Esophagus muscularis mucosa (tissue), 4 donors: ENCODE results near the gene AK6. TPM values are rescaled to one million over a fixed set of nuclear protein-coding genes. Genes with fewer than 3 reads are reported as not detected.
"Not testable (repeated sequence)": the region's sequence is repeated elsewhere in the genome, so short reads cannot be mapped to it uniquely, and the experiment has no call there.

Experiments used
- DNase-seq: peaks from one replicate; pipeline ENCODE4 v3.0.0-alpha.2; 2017; ENCODE audit errors: extremely low spot score
- H3K27ac ChIP-seq, 4 donors: fragments of 200-600 bp; sonication (generic); replicated peaks in 1 of 4; 1 replicate in 3 of 4; 2 replicates in 1 of 4; pipeline ENCODE4 v1.5.1; 2016 to 2019; ENCODE audit warnings: mild to moderate bottlenecking in 1 of 4
- H3K27me3 ChIP-seq, 4 donors: fragments of 200-600 bp; sonication (generic); one replicate each; pipeline versions ENCODE4 v1.5.1 to v1.6.0; 2016 to 2019
- H3K36me3 ChIP-seq, 4 donors: fragments of 200-600 bp; sonication (generic); one replicate each; pipeline ENCODE4 v1.5.1; 2016 to 2019
- H3K4me1 ChIP-seq, 4 donors: fragments of 200-600 bp; sonication (generic); one replicate each; pipeline ENCODE4 v1.5.1; 2016 to 2019
- H3K4me3 ChIP-seq, 4 donors: fragments of 200-600 bp; sonication (generic); 1 replicate in 2 of 4; 2 replicates in 2 of 4; pipeline ENCODE4 v1.5.1; 2016 to 2019; ENCODE audit warnings: mild to moderate bottlenecking in 4 of 4, moderate library complexity in 1 of 4
- H3K9me3 ChIP-seq, 4 donors: fragments of 200-600 bp; sonication (generic); 1 replicate in 3 of 4; 2 replicates in 1 of 4; pipeline ENCODE4 v1.5.1; 2016 to 2019
- EP300 ChIP-seq: sonication (generic); formaldehyde crosslinking; IDR thresholded peaks from one replicate; pipeline ENCODE4 v1.6.1; 2017; ENCODE audit warnings: antibody characterized with exemption
- POLR2A ChIP-seq: fragments of 450-650 bp; IDR thresholded peaks from one replicate; pipeline ENCODE4 v1.6.1; 2017; ENCODE audit warnings: antibody characterized with exemption, moderate library complexity, mild to moderate bottlenecking, low read depth
- POLR2AphosphoS5 ChIP-seq, 2 donors: sonication (generic); formaldehyde crosslinking; IDR thresholded peaks; one replicate each; pipeline ENCODE4 v1.6.1; 2017; ENCODE audit warnings: antibody characterized with exemption in 2 of 2
- WGBS: methylation state at CpG from one replicate; pipeline ENCODE4 v1.1.5; 2018; 5-methylcytosine and 5-hydroxymethylcytosine counted together
- intact Hi-C: fragments of 100-400 bp; cut with DNase I; formaldehyde crosslinking; loops from one replicate; pipeline ENCODE4 v1.15.1; 2023
- total RNA-seq, 4 donors: library from RNA; depleted of rRNA; stranded (reverse); fragments of >200 nt; gene quantifications; one replicate each; pipeline versions ENCODE4 v1.1.0 to v1.2.1, GENCODE V29; 2016
- TF ChIP-seq, protein P1 (sequence below), 3 experiments: fragments of 200-600 bp in 2 of 3; fragments of 450-650 bp in 1 of 3; sonication (generic) in 2 of 3; IDR thresholded peaks; one replicate each; pipeline ENCODE4 v1.5.1; 2017 to 2019; ENCODE audit warnings: antibody characterized with exemption in 3 of 3, mild to moderate bottlenecking in 2 of 3, moderate library complexity in 1 of 3

Gene AK6
- total RNA-seq, 4 donors from 2014 or later: 16.1 to 22.0 (median 19.0) TPM

GRCh38 chr5:69341520-69342161, 27.7 kb downstream of the AK6 start:
- TF ChIP-seq POLR2AphosphoS5 (IDR thresholded peaks at IDR 0.05): no peak
- TF ChIP-seq, protein P1, sequence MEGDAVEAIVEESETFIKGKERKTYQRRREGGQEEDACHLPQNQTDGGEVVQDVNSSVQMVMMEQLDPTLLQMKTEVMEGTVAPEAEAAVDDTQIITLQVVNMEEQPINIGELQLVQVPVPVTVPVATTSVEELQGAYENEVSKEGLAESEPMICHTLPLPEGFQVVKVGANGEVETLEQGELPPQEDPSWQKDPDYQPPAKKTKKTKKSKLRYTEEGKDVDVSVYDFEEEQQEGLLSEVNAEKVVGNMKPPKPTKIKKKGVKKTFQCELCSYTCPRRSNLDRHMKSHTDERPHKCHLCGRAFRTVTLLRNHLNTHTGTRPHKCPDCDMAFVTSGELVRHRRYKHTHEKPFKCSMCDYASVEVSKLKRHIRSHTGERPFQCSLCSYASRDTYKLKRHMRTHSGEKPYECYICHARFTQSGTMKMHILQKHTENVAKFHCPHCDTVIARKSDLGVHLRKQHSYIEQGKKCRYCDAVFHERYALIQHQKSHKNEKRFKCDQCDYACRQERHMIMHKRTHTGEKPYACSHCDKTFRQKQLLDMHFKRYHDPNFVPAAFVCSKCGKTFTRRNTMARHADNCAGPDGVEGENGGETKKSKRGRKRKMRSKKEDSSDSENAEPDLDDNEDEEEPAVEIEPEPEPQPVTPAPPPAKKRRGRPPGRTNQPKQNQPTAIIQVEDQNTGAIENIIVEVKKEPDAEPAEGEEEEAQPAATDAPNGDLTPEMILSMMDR (IDR thresholded peaks at IDR 0.05): no peak
- TF ChIP-seq POLR2A: no peak
- no peak for DNase-seq
- 88% methylated on average over 4 of the region's 4 CpGs for WGBS
- Histone ChIP-seq H3K4me3 (no peak overlapping the region), H3K27ac (no peak overlapping the region), H3K4me1 (no peaks in the 10 kb centered on the region), H3K9me3 (no peaks in the 10 kb centered on the region), H3K36me3 (peaks cover 0 to 1% (median 0%) of the 10 kb centered on the region in 4 donors), H3K27me3 (no peaks in the 10 kb centered on the region)
- intact Hi-C loops: no loop called here

- 92% methylated on average over 7 of the region's 7 CpGs for WGBS
- Histone ChIP-seq H3K27me3 (no peaks in the 10 kb centered on the region), H3K27ac (no peak overlapping the region), H3K9me3 (no peaks in the 10 kb centered on the region), H3K4me1 (peaks cover 15 to 26% (median 21%) of the 10 kb centered on the region in 4 donors), H3K4me3 (no peak overlapping the region), H3K36me3 (no peaks in the 10 kb centered on the region)
- TF ChIP-seq EP300: no peak
- TF ChIP-seq POLR2A: no peak
- TF ChIP-seq, protein P1 (IDR thresholded peaks at IDR 0.05): no peak
- DNase-seq: no peak
- intact Hi-C loops: loop anchor here (5.0 to 10.0 kb wide), 2 partner anchors 101 to 293 kb away; partner anchors contain the start of gene CDK7
Measured at GRCh38 chr5:69335341-69335935, 33.9 kb downstream of the AK6 start.

DNA sequence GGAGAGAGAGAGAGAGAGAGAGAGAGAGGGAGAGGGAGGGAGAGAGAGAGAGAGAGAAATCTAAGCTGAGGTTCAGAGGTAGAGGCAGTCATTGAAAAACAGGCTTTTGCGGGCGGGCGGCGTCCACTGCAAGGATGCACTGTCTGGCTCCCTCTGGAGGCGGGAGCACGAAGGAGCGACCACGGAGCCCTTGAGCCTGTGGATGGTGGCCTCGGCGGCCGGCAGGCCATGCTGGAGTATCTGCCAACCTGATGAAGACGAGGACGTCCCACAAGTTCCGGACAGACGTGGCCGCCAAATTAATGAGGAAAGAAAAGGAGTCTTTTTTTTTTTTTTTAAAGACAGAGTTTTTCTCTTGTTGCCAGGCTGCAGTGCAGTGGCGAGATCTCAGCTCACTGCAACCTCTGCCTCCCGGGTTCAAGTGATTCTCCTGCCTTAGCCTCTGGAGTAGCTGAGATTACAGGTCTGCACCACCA, 34.5 kb downstream of the AK6 start:
- Histone ChIP-seq H3K4me3 (peak overlapping the region in 3 of 4 donors; percentile 18 to 24 (median 24)), H3K4me1 (peaks cover 15 to 26% (median 21%) of the 10 kb centered on the region in 4 donors), H3K36me3 (no peaks in the 10 kb centered on the region), H3K9me3 (no peaks in the 10 kb centered on the region), H3K27me3 (no peaks in the 10 kb centered on the region), H3K27ac (peak overlapping the region in 3 of 4 donors; percentile 35 to 48 (median 39))
- intact Hi-C loops: loop anchor here (5.0 to 10.0 kb wide), 3 partner anchors 100 to 293 kb away; partner anchors contain the start of genes CDK7 and SLC30A5
- peak; percentile 93 for DNase-seq
- 10% methylated on average over 18 of the region's 18 CpGs for WGBS
- TF ChIP-seq, protein P1 (IDR thresholded peaks at IDR 0.05): peak; percentile 60 to 86 (median 71)
- TF ChIP-seq POLR2AphosphoS5 (IDR thresholded peaks at IDR 0.05): peak in 1 of 2 donors; percentile 47
- TF ChIP-seq EP300: no peak

GRCh38 chr5:69333668-69334315, 35.5 kb downstream of the AK6 start:
- intact Hi-C loops: loop anchor here (5.0 to 10.0 kb wide), 2 partner anchors 99 to 241 kb away; partner anchors contain the start of genes CDK7 and SLC30A5
- H3K9me3 ChIP-seq, H3K4me3 ChIP-seq, H3K27ac ChIP-seq, H3K27me3 ChIP-seq, DNase-seq, H3K36me3 ChIP-seq: not testable (repeated sequence)
- peaks cover 15 to 26% (median 21%) of the 10 kb centered on the region in 4 donors for H3K4me1 ChIP-seq
- 95% methylated on average over 24 of the region's 25 CpGs for WGBS
